ENCODE results near the gene HEPHL1.
"Not testable (repeated sequence)": the region's sequence is repeated elsewhere in the genome, so short reads cannot be mapped to it uniquely, and the experiment has no call there.

The HEPHL1 gene

GRCh38 chr11:94020777-94021481, at the start of gene HEPHL1:
HEPHL1 (plus strand) TSS chr11:94021354; CDS start chr11:94021369, 15 bp downstream.
- DNase-seq (ENCODE audit: low read depth): peak; percentile 50
- no peak within 1 kb of the TSS for H3K4me3 ChIP-seq (ENCODE audit: low read depth, low read length)
- TF ChIP-seq, protein P1, sequence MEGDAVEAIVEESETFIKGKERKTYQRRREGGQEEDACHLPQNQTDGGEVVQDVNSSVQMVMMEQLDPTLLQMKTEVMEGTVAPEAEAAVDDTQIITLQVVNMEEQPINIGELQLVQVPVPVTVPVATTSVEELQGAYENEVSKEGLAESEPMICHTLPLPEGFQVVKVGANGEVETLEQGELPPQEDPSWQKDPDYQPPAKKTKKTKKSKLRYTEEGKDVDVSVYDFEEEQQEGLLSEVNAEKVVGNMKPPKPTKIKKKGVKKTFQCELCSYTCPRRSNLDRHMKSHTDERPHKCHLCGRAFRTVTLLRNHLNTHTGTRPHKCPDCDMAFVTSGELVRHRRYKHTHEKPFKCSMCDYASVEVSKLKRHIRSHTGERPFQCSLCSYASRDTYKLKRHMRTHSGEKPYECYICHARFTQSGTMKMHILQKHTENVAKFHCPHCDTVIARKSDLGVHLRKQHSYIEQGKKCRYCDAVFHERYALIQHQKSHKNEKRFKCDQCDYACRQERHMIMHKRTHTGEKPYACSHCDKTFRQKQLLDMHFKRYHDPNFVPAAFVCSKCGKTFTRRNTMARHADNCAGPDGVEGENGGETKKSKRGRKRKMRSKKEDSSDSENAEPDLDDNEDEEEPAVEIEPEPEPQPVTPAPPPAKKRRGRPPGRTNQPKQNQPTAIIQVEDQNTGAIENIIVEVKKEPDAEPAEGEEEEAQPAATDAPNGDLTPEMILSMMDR (IDR thresholded peaks at IDR 0.05; ENCODE audit: low read depth, low read length): no peak
- TF ChIP-seq, protein P2, sequence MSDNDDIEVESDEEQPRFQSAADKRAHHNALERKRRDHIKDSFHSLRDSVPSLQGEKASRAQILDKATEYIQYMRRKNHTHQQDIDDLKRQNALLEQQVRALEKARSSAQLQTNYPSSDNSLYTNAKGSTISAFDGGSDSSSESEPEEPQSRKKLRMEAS (IDR thresholded peaks at IDR 0.05; ENCODE audit: low read depth, low read length): no peak
- TF ChIP-seq MYC (IDR thresholded peaks at IDR 0.05; ENCODE audit: low read depth, low read length) (no peak), POLR2A (IDR thresholded peaks at IDR 0.05; ENCODE audit: extremely low read depth, insufficient read length) (no peak)

GRCh38 chr11:93972790-93973189, 48.4 kb upstream of the HEPHL1 start:
- no peak overlapping the region for H3K4me3 ChIP-seq (ENCODE audit: low read depth, low read length)
- TF ChIP-seq MYC (IDR thresholded peaks at IDR 0.05; ENCODE audit: low read depth, low read length) (no peak), POLR2A (IDR thresholded peaks at IDR 0.05; ENCODE audit: extremely low read depth, insufficient read length) (no peak)
- TF ChIP-seq, protein P1 (IDR thresholded peaks at IDR 0.05; ENCODE audit: low read depth, low read length): no peak
- TF ChIP-seq, protein P2 (IDR thresholded peaks at IDR 0.05; ENCODE audit: low read depth, low read length): no peak
- no peak for DNase-seq (ENCODE audit: low read depth)

- H3K4me3 ChIP-seq (ENCODE audit: low read depth, low read length); DNase-seq (ENCODE audit: low read depth): not testable (repeated sequence)
Measured at GRCh38 chr11:93973322-93974051, 47.7 kb upstream of the HEPHL1 start.

- no peak for DNase-seq (ENCODE audit: low read depth)
- no peak for TF ChIP-seq MYC (IDR thresholded peaks at IDR 0.05; ENCODE audit: low read depth, low read length)
- TF ChIP-seq, protein P1 (IDR thresholded peaks at IDR 0.05; ENCODE audit: low read depth, low read length): no peak
- no peak for TF ChIP-seq POLR2A (IDR thresholded peaks at IDR 0.05; ENCODE audit: extremely low read depth, insufficient read length)
- TF ChIP-seq, protein P2 (IDR thresholded peaks at IDR 0.05; ENCODE audit: low read depth, low read length): no peak
- H3K4me3 ChIP-seq (ENCODE audit: low read depth, low read length): no peak overlapping the region
Measured at GRCh38 chr11:93974759-93975158, 46.4 kb upstream of the HEPHL1 start.

- H3K4me3 ChIP-seq (ENCODE audit: low read depth, low read length); DNase-seq (ENCODE audit: low read depth): not testable (repeated sequence)
Measured at GRCh38 chr11:93976577-93977254, 44.4 kb upstream of the HEPHL1 start.

DNA sequence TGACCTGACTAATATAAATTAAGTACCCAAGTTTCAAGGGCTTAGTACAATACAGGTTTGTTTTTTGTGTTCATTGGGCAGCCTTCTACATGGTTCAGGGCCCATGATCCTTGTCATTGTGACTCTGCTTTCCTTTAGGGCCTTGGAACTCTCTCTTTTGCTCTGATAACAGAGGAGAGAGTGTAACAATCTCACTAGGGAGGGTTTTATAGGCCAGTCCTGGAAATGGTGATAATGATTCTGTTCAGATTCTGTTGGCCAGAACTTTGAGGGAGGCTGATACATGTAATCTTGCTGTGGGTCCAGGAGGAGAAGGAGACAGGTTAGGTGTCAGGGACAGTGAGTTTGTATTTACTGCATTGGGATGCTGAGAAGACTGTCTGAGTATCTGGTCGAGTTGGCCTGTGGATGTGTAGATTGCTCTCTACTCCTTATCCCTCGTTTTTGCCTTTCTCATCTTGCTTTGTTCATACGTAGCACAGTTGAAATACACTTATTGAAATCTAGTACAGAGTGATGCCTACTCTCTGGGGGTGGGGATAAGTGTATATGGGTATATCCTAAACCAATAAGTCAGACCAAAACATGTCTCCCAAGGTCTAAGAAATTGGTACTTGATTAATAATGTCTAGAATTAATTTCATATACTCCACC, 37.5 kb upstream of the HEPHL1 start:
- TF ChIP-seq MYC (IDR thresholded peaks at IDR 0.05; ENCODE audit: low read depth, low read length): no peak
- TF ChIP-seq, protein P1 (IDR thresholded peaks at IDR 0.05; ENCODE audit: low read depth, low read length): no peak
- TF ChIP-seq, protein P2 (IDR thresholded peaks at IDR 0.05; ENCODE audit: low read depth, low read length): no peak
- no peak for TF ChIP-seq POLR2A (IDR thresholded peaks at IDR 0.05; ENCODE audit: extremely low read depth, insufficient read length)
- no peak overlapping the region for H3K4me3 ChIP-seq (ENCODE audit: low read depth, low read length)
- DNase-seq (ENCODE audit: low read depth): no peak

All from NB4 (cell line).